K562 (cell line): ENCODE data around the gene HNRNPDL. TPM values are rescaled to one million over a fixed set of nuclear protein-coding genes. Genes with fewer than 3 reads are reported as not detected.

ENCODE experiments used
- ATF3 ChIP-seq, 2 experiments: fragments of 450-650 bp in 1 of 2; sonication (generic) in 1 of 2; formaldehyde crosslinking in 1 of 2; IDR thresholded peaks in 1 of 2; conservative IDR thresholded peaks in 1 of 2; 2 replicates each; pipeline versions ENCODE4 v1.6.1 to v1.8.1; 2016 to 2023; ENCODE audit warnings: mild to moderate bottlenecking in 2 of 2, moderate library complexity in 2 of 2, inconsistent platforms in 1 of 2, missing genetic modification reagents in 1 of 2
- HNRNPK ChIP-seq: fragments of 200-400 bp; formaldehyde crosslinking; IDR thresholded peaks from one replicate; pipeline ENCODE4 v1.6.1; 2018; ENCODE audit warnings: mild to moderate bottlenecking, low read depth, low read length; ENCODE audit not compliant: poor library complexity, severe bottlenecking
- ILF3 ChIP-seq: fragments of 450-650 bp; IDR thresholded peaks from 2 replicates; pipeline ENCODE4 v1.6.1; 2018; ENCODE audit warnings: antibody characterized with exemption, mild to moderate bottlenecking, moderate library complexity, borderline replicate concordance
- KLF6 ChIP-seq: fragments of 250-450 bp; sonication (Bioruptor Pico); IDR thresholded peaks from 2 replicates; pipeline ENCODE4 v1.4.0; 2020; ENCODE audit warnings: mild to moderate bottlenecking, moderate library complexity, borderline replicate concordance
- MXI1 ChIP-seq: IDR thresholded peaks from 2 replicates; pipeline ENCODE4 v1.6.1; 2011; ENCODE audit warnings: low read depth, mild to moderate bottlenecking, improper control_type of control experiment, low read length
- NBN ChIP-seq: fragments of 450-650 bp; IDR thresholded peaks from 2 replicates; pipeline ENCODE4 v1.6.1; 2016; ENCODE audit warnings: low read depth, mild to moderate bottlenecking
- RBM15 ChIP-seq: fragments of 200-400 bp; formaldehyde crosslinking; IDR thresholded peaks from 2 replicates; pipeline ENCODE4 v1.6.1; 2018; ENCODE audit warnings: mild to moderate bottlenecking, low read length, moderate library complexity; ENCODE audit not compliant: insufficient read depth
- ZBTB1 ChIP-seq: sonication (generic); formaldehyde crosslinking; IDR thresholded peaks from 2 replicates; pipeline ENCODE4 v1.8.1; 2023; ENCODE audit warnings: missing genetic modification reagents, low read depth, mild to moderate bottlenecking, borderline replicate concordance
- ZBTB40 ChIP-seq, 2 experiments: fragments of 450-650 bp in 1 of 2; sonication (generic) in 1 of 2; formaldehyde crosslinking in 1 of 2; IDR thresholded peaks; 2 replicates each; pipeline versions ENCODE4 v1.7.1 to v1.9.0; 2016 to 2022; ENCODE audit warnings: inconsistent platforms in 1 of 2, mild to moderate bottlenecking in 1 of 2, missing genetic modification reagents in 1 of 2
- ZHX1 ChIP-seq: fragments of 150-350 bp; conservative IDR thresholded peaks from 2 replicates; pipeline ENCODE4 v1.6.1; 2014; ENCODE audit warnings: low read length
- ZNF717 ChIP-seq: fragments of 250-450 bp; sonication (Bioruptor Pico); IDR thresholded peaks from 2 replicates; pipeline ENCODE4 v1.5.0; 2021
- ZNF75A ChIP-seq: fragments of 450-650 bp; formaldehyde crosslinking; IDR thresholded peaks from 2 replicates; pipeline ENCODE4 v1.4.0; 2020; ENCODE audit warnings: mild to moderate bottlenecking
- polyA plus RNA-seq, 8 experiments: library from polyadenylated mRNA; depleted of rRNA in 4 of 8; stranded (reverse) in 5 of 8; unstranded in 3 of 8; fragments of >200 nt; fragmentation: Nextera tagmentation in 2 of 8; fragmentation: Illumina TruSeq in 1 of 8; extraction: Ambion mirVana in 2 of 8; extraction: Trizol in 1 of 8; gene quantifications; 2 replicates each; pipeline versions ENCODE4 v1.2.1 to v1.2.3, GENCODE V29; 2011 to 2014; ENCODE audit warnings: inconsistent platforms in 1 of 8, missing spikeins in 1 of 8
- total RNA-seq, 7 experiments: library from RNA; depleted of rRNA in 6 of 7; stranded (reverse); fragments of >200 nt in 6 of 7; fragmentation: Illumina TruSeq in 2 of 7; extraction: Trizol in 2 of 7; gene quantifications; 2 replicates each; pipeline versions ENCODE4 v1.2.1 to v1.2.3, GENCODE V29; 2011 to 2021; ENCODE audit warnings: low replicate concordance in 1 of 7
- TF ChIP-seq, protein P1 (sequence below): fragments of 250-450 bp; sonication (Bioruptor Pico); IDR thresholded peaks from 2 replicates; pipeline ENCODE4 v1.8.0; 2021; ENCODE audit warnings: moderate library complexity, mild to moderate bottlenecking, inconsistent platforms

Gene HNRNPDL
- total and polyA plus RNA-seq, 9 of the 15 experiments (the other 6 are each of a cell fraction or from before 2014, with no cell fraction given), result 243 to 652 (median 351) TPM

DNA sequence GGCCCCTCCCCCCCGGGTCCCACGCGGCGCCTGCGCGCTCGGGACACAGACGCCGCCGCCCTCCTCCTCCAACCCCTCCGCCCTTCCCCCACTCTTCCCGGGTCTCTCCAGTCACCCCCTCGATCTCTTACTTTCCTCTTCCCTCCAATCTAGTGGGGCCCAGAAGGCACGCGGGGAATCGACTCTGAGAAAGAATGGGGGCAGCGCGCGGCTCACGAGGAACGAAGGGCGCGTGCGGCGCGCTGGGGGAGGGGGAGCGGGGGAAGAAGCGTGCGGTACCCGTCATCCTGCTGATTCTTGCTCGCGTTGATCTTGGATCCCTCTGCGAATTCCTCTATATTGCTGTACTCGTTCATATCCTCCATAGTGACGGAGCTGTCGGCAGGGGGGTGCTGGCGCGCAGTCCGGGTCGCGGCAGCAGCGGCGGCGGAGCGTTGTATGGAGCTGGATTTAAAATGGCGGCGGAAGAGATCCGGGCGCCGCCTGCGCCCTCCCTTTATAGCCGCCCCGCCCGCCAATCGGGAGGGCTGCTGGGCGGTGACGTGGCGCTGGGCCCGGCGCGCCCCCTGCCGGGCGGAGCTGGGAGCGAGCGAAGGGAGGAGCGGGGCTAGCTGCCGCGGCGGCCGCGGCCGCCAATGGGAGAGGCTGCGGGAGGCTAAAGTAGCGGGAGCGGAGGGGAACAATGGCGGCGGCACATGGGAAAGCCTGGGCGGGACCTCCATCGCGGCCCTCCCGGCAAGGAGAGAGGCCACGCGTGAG, 1.1 kb downstream of the HNRNPDL start (continued):
- TF ChIP-seq ZHX1 (no peak), HNRNPK (peak; percentile 30), ILF3 (peak; percentile 79; the same call in 1 of the 2 replicates), NBN (0 out of 2 replicates have a peak, but pooled peaks have one; percentile 54), KLF6 (CRISPR knock-in tag) (no peak), ZBTB40 (IDR thresholded peaks at IDR 0.05) (no peak), ZBTB40 (CRISPR knock-in tag; IDR thresholded peaks at IDR 0.05) (no peak), ZBTB1 (CRISPR knock-in tag) (no peak; the same call in 1 of the 2 replicates), MXI1 (peak; percentile 27; the same call in 1 of the 2 replicates), ATF3 (IDR thresholded peaks at IDR 0.05) (no peak), ATF3 (CRISPR knock-in tag; conservative IDR thresholded peaks at IDR 0.05) (peak; percentile 59), ZNF75A (CRISPR knock-in tag) (no peak), RBM15 (0 out of 2 replicates have a peak, but pooled peaks have one; percentile 75), ZNF717 (CRISPR knock-in tag) (no peak)
- TF ChIP-seq, protein P1, sequence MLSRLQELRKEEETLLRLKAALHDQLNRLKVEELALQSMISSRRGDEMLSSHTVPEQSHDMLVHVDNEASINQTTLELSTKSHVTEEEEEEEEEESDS (CRISPR knock-in tag), result no peak
